Ovary (tissue), 9 donors: Measurements from ENCODE around the gene TMEM243. TPM values are rescaled to one million over a fixed set of nuclear protein-coding genes. Genes with fewer than 3 reads are reported as not detected.

Source experiments
- DNase-seq, 5 donors: peaks; one replicate each; pipeline ENCODE4 v3.0.0-alpha.2; 2019 to 2020
- H3K27ac ChIP-seq, 2 donors: fragments of 200-600 bp; one replicate each; pipeline versions ENCODE4 v1.5.1 to v1.8.0; 2019 to 2022
- H3K27me3 ChIP-seq: fragments of 200-600 bp; one replicate; pipeline ENCODE4 v1.8.0; 2022
- H3K36me3 ChIP-seq: fragments of 200-600 bp; sonication (generic); one replicate; pipeline ENCODE4 v1.5.1; 2019
- H3K4me1 ChIP-seq: one replicate; pipeline ENCODE4 v1.8.1; 2013; ENCODE audit warnings: mild to moderate bottlenecking, moderate library complexity; ENCODE audit not compliant: insufficient read depth
- H3K4me3 ChIP-seq: fragments of 200-600 bp; sonication (generic); one replicate; pipeline ENCODE4 v1.5.1; 2017
- H3K9me3 ChIP-seq, 2 donors: fragments of 200-600 bp in 1 of 2; sonication (generic) in 1 of 2; one replicate each; pipeline versions ENCODE4 v1.5.1 to v1.8.1; 2013 to 2019; ENCODE audit warnings: mild to moderate bottlenecking in 1 of 2, moderate library complexity in 1 of 2
- CTCF ChIP-seq, 3 donors: fragments of 450-650 bp in 2 of 3; fragments of 200-600 bp in 1 of 3; IDR thresholded peaks; one replicate each; pipeline versions ENCODE4 v1.5.1 to v1.8.0; 2016 to 2022; ENCODE audit warnings: antibody characterized with exemption in 3 of 3, mild to moderate bottlenecking in 1 of 3
- EP300 ChIP-seq: sonication (generic); formaldehyde crosslinking; IDR thresholded peaks from one replicate; pipeline ENCODE4 v1.6.1; 2017; ENCODE audit warnings: antibody characterized with exemption
- POLR2A ChIP-seq: fragments of 450-650 bp; IDR thresholded peaks from one replicate; pipeline ENCODE4 v1.6.1; 2017; ENCODE audit warnings: antibody characterized with exemption, mild to moderate bottlenecking, moderate library complexity
- WGBS, 3 donors: extraction: QIAGEN DNeasy Blood & Tissue Kit in 1 of 3; methylation state at CpG; one replicate each; pipeline versions ENCODE4 v1.1.5 to v1.1.7; 2013 to 2017; 5-methylcytosine and 5-hydroxymethylcytosine counted together
- intact Hi-C, 4 donors: fragments of 100-400 bp; cut with DNase I; formaldehyde crosslinking; loops; one replicate each; pipeline versions ENCODE4 v1.11.0 to v1.15.1; 2022 to 2023
- polyA plus RNA-seq, 2 donors: library from polyadenylated mRNA; stranded (reverse); fragments of 200-250 nt in 1 of 2; fragments of 350-450 nt in 1 of 2; fragmentation: Illumina TruSeq in 1 of 2; extraction: RNeasy Lipid Tissue Mini Kit (QIAGEN cat#74804) in 1 of 2; gene quantifications; one replicate each; pipeline ENCODE4 v1.2.3, GENCODE V29; 2013 to 2014
- total RNA-seq, 7 donors: library from RNA; depleted of rRNA in 2 of 7; stranded (reverse); fragments of >200 nt in 2 of 7; fragmentation: NEBNext Ultra II Directional in 3 of 7; extraction: Animal tissue kit (Norgen Biotek cat#: 25700) in 3 of 7; gene quantifications; one replicate each; pipeline versions ENCODE4 v1.1.0 to v1.2.4, GENCODE V29; 2016 to 2023
- donor health status: DM: no; HTN: no; CAD: no; lungs with moderate emphysema.
- donor health status: DM: no; HTN: no; CAD: no.
- donor health status: Bipolar disorder and iron deficiency.
- donor health status: DM: yes; HTN: yes; CAD: no.
- donor health status: DM: no; HTN: no; CAD: no.
- donor health status: DM: yes; HTN: yes; CAD: no.

Gene TMEM243
- total and polyA plus RNA-seq, 9 donors, result 23.4 to 57.8 (median 32.1) TPM

GRCh38 chr7:87234949-87235348, 15.4 kb upstream of the TMEM243 start:
- intact Hi-C loops, result loop anchor here in 3 of 4 donors (10.0 kb wide), 3 partner anchors 180 to 300 kb away; partner anchors contain the start of gene ELAPOR2 (in 1 of the 3)
- no peaks in the 10 kb centered on the region for H3K27me3 ChIP-seq
- H3K4me3 ChIP-seq, result no peak overlapping the region
- no peak overlapping the region for H3K27ac ChIP-seq
- H3K4me1 ChIP-seq, result peaks cover 3% of the 10 kb centered on the region
- no peaks in the 10 kb centered on the region for H3K9me3 ChIP-seq
- DNase-seq, result no peak
- H3K36me3 ChIP-seq, result no peaks in the 10 kb centered on the region
- no peak for TF ChIP-seq POLR2A
- TF ChIP-seq CTCF (IDR thresholded peaks at IDR 0.05), result no peak
- no peak for TF ChIP-seq EP300

- TF ChIP-seq CTCF (IDR thresholded peaks at IDR 0.05) (no peak), POLR2A (no peak), EP300 (no peak)
- no peak for DNase-seq
- no peak overlapping the region for H3K27ac ChIP-seq
- H3K9me3 ChIP-seq, result no peaks in the 10 kb centered on the region
- no peaks in the 10 kb centered on the region for H3K27me3 ChIP-seq
- H3K36me3 ChIP-seq, result no peaks in the 10 kb centered on the region
- H3K4me3 ChIP-seq, result no peak overlapping the region
- intact Hi-C loops, result loop anchor here in 3 of 4 donors (10.0 kb wide), 3 partner anchors 177 to 297 kb away; partner anchors contain the start of gene ELAPOR2 (in 1 of the 3)
- peaks cover 3% of the 10 kb centered on the region for H3K4me1 ChIP-seq
These were observed 12.2 kb upstream of the TMEM243 start for GRCh38 chr7:87231711-87232110.

GRCh38 chr7:87231258-87231657, 11.7 kb upstream of the TMEM243 start:
- H3K36me3 ChIP-seq, result no peaks in the 10 kb centered on the region
- 25 to 68% (median 32%) methylated on average over 7 of the region's 7 CpGs for WGBS, 3 donors
- H3K4me1 ChIP-seq, result peaks cover 3% of the 10 kb centered on the region
- no peaks in the 10 kb centered on the region for H3K9me3 ChIP-seq
- no peak overlapping the region for H3K4me3 ChIP-seq
- TF ChIP-seq CTCF (IDR thresholded peaks at IDR 0.05), result no peak
- no peak for TF ChIP-seq POLR2A
- TF ChIP-seq EP300, result no peak
- DNase-seq, result no peak
- intact Hi-C loops, result loop anchor here in 3 of 4 donors (10.0 kb wide), 3 partner anchors 176 to 296 kb away; partner anchors contain the start of gene ELAPOR2 (in 1 of the 3)
- H3K27me3 ChIP-seq, result no peaks in the 10 kb centered on the region
- H3K27ac ChIP-seq, result no peak overlapping the region

GRCh38 chr7:87226495-87226894, 7.0 kb upstream of the TMEM243 start:
- no peak for DNase-seq
- no peak overlapping the region for H3K4me3 ChIP-seq
- no peaks in the 10 kb centered on the region for H3K36me3 ChIP-seq
- no peak overlapping the region for H3K27ac ChIP-seq
- 71 to 76% (median 74%) methylated on average over 3 of the region's 3 CpGs for WGBS, 3 donors
- no peaks in the 10 kb centered on the region for H3K9me3 ChIP-seq
- intact Hi-C loops, result loop anchor here in 1 of 4 donors (10.0 kb wide), 1 partner anchor 282 kb away; no protein-coding TSS in a partner anchor
- TF ChIP-seq POLR2A (no peak), CTCF (IDR thresholded peaks at IDR 0.05) (no peak)
- peaks cover 3% of the 10 kb centered on the region for H3K4me1 ChIP-seq
- no peaks in the 10 kb centered on the region for H3K27me3 ChIP-seq
